ENCODE data around the gene ASTN2.

The ASTN2 gene

DNA sequence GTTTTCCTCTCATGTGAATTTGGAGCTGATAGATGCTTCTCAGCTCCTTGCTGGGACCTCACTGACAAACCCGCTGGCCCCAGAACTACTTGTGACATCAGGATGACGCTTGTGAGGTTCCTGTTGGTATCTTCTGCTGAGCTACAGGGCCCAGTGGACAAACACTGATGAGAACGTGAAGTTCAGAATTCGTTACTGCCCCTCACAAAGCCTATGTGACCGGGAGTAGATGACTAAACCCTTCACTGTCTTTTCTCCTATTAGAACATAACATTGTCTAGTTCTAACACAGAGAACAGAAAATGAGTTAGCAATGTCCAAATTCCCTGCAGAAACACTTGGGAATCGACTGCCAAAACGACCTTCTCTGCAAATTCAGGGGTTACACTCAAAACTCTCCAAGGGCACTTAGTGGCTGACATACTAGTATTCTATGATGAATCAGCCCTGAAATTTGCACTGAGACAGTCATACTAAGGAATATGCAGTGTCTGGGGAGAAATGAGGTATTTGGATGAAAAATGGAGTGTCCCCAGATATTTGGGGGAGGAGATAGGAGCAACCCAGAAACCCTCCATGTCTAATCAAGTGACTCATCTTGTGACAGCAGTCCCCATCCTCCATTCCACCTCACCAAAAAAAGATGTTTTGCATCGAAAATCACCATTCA lies 871.0 kb downstream of the ASTN2 start:
- no peak for DNase-seq

DNA sequence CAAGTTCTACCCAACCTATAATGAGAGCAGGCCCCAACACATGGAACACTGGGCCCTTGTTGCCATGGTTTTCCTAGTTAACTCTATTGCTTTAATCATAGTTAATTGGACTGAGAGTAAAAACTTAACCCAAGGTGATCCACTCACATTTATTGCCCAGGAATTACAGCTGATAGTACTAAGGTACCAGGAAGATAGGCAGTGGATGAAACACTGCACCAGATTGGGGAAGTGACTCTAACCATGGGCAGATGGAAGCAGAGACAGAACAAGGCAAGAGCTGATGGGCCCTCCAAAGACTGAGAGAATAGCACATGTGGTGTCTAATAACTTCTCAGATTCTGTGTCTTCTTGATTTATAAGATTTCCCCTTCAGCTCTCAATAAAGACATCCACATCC lies 873.5 kb downstream of the ASTN2 start:
- DNase-seq: no peak

DNA sequence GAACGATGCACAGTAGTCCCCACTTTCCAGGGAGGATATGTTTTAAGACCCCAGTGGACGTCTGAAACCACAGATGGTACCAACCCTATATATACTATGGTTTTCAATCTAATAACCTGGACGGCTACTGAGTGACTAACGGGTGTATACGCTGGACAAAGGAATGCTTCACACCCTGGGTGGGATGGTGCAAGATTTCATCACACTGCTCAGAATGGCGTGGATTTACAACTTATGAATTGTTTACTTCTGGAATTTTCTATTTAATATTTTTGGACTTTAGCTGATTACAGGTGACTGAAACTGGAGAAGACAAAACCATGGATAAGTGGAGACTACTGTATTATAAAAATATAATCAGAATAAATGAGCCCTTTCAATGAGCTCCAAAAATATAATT lies 875.3 kb downstream of the ASTN2 start:
- DNase-seq: no peak

DNA sequence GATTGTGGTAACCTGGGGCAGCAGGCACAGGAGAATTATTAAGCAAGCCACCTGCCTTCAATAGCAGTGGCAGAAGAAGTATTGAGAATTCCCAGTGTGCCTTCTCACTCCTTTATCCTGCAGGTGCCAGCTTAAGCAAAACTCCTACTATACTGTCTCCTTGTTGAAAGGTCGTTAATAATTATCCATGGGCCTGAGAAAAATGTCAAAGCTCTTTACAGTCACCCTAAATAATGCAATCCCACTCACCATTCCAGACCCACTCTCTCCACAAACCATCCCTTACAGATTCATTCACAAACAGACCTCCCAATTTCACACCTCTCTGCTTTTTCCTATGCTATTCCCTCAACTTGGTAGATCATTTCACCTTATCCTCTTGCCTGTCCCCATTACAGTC lies 889.2 kb downstream of the ASTN2 start:
- DNase-seq: no peak

DNA sequence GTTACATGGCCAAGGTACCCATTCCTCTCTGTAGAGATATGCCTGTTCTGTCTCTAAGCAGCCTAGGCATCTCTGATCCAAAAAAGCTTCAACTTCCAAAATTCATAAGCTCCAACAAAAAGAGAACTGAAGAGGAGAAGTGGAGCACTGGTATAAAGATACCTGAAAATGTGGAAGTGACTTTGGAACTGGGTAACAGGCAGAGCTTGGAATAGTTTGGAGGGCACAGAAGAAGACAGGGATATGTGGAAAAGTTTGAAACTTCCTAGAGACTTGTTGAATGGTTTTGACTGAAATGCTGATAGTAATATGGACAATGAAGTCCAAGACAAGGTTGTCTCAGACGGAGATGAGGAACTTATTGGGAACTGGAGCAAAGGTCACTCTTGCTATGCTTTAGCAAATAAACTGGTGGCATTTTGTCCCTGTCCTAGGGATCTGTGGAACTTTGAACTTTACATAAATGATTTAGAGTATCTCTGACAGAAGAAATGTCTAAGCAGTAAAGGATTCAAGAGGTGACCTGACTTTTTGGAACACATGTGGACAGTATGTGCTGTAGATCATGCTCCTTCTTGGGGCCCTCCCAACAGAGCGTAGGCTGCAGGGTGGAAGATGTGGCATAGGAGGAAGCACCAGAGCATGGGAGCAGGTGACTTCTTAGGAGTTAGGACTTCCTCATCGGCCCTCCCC lies 889.9 kb downstream of the ASTN2 start:
- no peak for DNase-seq

DNA sequence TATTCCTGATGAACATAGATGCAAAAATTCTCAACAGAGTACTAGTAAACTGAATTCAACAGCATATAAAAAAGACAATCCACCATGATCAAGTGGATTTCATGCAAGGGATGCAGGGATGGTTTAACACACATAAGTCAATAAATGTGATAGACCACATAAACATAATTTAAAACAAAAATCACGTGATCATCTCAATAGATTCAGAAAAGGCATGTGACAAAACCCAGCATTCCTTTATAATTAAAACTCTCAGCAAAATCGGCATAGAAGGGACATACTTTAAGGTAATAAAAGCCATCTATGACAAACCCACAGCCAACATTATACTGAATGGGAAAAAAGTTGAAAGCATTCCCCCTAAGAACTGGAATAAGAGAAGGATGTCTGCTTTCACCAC lies 894.6 kb downstream of the ASTN2 start:
- DNase-seq: no peak

DNA sequence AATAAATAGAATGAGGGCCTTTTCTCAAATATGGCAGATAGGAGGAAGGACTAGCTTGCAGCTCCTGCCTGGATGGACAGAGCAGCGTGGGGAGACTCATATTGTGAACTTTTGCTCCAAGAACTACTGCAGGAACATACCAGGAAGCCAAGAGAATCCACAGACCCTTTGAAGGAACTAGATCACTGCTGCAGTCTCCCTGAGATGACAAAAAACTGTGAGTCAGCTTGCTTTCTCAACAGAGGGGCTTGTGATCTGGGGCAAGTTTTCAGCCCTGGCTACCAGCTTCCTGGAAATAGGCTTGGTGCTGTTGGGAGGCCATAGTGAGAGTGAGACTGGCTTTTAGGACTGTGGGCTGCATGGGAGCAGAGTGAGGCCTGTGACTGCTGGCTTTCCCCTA lies 898.4 kb downstream of the ASTN2 start:
- no peak for DNase-seq

DNA sequence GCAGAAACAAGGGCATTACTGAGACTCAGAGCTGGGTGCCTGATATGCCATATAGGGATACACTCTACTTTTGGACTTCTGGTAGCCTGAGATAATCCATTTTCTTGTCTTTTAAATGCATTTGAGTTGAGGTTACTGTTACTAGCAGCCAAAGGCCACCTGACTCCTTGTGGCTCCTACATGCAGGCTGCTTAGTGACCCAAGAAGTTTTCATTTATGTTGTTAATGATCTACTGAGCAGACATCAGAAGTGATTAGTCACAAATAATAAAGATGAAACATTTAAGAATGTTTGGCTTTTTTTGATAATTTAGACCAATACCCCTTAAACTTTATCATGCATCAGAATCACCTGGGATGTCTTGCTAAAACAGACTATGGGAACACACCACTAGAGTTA lies 899.3 kb downstream of the ASTN2 start:
- no peak for DNase-seq

DNA sequence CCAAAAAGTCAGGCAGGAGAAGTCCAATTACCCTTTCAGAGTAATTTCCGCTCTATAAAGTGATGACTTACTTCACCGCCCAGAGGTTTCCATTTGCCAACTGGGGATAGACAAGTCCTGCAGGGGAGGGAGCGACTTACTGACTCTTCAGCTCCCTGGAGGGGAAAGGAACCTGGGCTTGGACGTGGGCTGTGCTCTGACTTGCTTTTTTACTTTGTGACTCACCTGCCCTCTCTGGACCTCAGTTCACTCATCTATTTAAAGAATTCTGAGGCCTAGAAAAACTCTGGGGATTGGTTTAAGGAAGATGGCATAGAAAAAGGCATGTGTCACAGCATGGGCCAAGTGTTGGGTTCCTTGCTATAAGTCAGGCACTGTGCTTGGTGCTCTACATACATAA lies 908.2 kb downstream of the ASTN2 start:
- no peak for DNase-seq

DNA sequence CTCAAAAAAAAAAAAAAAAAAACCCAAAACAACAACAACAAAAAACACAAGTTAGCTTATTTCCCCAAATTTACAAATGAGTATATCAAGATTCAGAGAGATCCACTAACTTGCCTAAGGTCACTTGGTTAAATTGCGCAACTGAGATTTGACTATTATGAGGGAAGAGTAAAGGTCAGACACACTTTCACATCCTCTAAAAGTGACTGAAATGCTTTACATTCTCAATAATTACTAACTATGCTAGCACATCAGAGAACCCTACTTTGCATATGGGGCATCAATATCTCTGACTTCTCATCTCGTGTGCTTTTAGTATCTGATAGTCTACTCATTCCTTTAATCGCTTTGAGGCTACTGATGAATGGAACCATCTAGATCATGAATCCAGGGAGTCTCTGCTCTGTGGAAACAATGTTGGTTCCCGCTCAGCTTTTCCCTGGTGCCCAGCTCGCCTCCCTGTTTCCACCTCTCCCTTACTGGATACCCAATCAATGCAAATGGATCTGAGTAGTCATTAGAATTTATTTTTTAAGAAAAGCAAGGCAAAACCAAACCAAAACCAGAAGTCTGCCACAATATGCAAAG lies 909.9 kb downstream of the ASTN2 start:
- no peak for DNase-seq

DNA sequence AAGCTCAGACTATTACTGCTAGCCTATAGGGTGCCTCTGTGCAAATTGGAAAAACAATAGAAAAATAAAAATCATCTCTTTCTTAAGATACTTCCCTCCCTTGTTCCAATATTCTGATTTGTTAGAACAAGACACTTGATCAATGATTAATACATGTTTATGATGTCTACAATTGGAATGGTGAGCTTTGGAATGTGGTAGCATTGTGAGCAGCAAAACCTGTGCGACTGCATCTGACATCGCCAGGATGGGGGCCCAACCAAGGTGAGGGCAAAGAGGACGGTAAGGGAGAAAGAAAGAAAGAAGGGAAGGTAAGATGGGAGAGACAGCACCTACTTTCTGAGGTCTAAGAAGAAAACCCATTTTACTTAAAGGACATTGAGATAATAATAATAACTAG lies 910.8 kb downstream of the ASTN2 start:
- DNase-seq: no peak

DNA sequence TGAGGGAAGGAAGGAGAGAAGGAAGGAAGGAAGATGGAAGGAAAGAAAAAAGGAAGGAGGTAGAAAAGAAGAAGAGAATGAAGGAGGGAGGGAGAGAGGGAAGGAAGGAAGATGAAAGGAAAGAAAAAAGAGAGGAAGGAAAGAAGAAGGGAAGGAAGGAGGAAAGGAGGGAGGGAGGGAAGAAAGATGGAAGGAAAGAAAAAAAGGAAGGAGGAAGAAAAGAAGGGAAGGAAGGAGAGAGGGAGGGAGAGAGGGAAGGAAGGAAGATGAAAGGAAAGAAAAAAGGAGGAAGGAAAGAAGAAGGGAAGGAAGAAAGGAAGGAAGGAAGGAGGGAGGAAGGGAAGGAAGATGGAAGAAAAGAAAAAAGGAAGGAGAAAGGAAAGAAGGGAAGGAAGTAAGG lies 912.1 kb downstream of the ASTN2 start:
- DNase-seq: no peak

DNA sequence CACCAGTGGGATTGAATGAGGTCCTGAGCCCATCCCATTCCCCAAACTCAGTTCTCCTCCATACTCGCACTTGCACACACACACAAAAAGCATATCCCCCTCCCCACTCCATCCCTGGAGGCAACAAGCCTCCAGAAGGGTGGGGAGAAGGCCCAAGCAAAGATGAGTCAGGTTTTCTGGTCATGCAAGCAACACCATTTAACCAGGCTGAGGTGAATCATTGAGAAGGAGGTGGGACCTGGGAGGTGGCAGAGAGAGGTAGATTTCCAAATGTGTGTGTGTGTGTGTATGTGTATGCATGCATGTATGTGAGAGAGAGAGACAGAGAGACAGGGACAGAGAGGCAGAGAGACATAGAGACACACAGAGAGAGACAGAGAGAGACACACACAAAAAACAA lies 913.0 kb downstream of the ASTN2 start:
- no peak for DNase-seq

DNA sequence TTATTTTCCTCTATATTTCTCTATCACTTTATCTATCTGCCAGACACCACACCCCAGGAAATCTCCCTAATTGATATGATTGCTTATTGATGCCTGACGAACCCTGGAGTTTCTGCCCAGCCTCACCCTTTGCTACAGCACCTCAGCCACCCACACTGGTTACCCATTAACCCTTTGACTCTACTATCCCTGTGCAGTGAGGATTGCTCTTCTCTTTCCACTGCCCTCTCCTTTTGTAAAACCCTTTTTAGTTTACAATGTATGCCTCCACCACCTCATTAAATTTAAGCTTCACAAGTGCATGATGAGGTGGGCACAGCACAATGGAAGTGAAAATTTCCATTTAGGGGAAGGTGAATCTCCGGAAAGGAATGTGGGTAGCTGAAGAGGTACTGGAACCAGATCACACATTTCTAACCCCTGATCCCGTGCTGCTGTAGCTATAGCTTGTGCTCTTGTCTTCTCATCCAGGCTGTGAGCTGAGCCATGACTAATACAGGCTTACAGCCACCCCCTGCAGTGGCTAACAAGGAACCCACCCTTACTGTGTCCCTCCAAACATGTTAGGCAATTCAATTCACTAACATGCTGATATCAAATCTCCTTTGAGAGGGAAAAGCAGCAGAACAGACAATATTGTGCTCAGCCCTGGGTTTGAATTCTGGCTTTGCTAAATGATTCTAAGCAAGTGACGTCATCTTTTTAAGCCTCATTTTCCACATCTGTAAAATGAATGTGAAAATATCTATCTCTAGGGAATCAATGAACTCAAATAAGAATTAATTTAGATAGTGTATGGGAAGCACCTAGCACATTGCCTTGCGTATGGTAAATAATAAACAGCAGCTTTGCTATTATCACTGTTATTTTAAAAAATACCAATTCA lies 914.6 kb downstream of the ASTN2 start:
- DNase-seq: no peak

DNA sequence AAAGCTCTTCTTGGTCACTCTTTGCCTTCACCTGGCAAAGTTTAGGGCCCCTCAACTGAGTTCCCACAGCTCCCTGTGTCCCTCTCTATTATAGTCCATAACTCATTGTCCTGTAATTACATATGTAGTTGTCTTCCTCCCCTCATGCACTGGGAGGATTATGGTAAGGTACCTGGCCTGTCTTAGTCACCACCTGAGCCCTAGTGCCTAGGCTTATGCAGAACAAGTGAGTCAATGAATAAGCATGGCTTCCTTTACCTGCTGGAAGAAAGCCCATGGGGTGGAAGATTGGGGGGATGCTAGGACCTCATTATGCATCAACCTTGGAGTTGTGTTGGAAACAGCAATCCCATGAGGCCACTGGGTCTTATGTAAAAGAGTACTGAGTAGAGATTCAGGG lies 915.4 kb downstream of the ASTN2 start:
- DNase-seq: no peak

DNA sequence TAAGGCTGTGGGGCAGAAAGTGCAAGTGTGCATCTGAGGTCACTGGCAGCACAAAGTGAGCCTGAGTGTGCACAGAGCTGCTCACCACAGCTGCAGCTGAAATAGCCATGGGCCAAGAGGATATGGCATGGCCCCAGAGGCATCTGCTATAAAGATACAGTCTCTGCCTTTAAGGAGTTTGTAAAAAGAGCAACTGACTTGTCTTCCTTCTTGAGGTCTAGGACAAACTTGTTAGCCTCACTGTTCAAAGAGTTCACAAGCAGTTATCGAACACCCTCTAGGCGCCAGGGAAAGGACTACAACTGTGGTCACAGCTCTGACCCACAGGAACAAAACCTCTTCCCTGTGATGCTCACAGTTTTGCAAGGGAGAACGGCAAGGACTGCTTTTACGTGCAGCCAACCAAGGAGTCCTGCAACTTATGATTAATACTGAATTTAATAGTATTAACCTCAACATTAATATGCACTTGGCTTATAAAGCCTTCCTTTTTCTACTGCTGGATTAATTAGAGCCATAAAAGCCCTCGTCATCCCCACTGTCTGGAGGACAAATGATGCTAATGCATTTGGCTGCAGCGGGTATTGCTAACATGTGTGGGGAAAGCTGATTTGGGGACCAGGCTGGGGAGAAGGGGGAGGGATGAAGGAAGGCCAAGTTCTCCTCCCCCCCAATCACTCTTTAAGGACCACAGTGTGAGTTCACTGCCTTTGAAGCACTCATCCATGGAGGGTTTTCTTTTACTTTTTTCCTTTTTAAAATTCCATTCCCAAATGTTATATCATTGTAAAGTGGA lies 917.6 kb downstream of the ASTN2 start:
- DNase-seq: no peak

DNA sequence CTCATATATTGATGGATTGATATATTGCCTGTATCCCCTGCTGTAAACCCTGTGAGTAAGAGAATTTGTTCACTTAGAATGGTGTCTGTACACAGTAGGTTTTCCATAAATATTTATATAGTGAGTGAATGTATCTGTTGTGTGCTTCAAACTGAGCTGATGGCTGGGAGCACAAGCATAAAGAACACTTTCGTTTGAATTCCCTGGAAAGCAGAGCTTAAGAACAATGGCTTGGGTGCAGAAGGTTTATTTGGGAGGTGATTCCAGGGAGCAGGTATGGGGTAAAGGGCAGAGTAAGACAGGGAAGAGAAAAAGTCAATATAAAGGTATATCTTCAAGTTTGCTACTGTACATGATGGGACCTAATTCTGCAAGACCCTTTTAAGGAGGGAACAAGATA lies 918.7 kb downstream of the ASTN2 start:
- no peak for DNase-seq

DNA sequence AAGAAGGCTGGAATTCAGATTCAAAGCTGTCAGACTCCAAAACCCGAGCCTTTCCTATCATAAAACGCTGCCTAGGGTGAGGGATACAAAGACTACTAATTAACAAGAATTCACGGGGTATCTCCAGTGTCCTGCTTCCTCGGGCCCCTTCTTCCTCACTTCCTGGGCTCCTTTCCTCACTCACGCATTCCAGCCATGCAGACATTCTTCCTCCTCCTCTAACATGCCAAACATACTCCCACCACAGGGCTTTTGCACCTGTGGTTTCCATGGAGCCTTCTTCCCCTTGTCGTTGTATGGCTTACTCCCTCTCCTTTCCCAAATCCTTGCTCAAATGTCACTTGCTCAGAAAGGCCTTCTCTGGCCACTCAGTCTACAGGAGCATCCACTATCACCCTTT lies 919.1 kb downstream of the ASTN2 start:
- DNase-seq: no peak

DNA sequence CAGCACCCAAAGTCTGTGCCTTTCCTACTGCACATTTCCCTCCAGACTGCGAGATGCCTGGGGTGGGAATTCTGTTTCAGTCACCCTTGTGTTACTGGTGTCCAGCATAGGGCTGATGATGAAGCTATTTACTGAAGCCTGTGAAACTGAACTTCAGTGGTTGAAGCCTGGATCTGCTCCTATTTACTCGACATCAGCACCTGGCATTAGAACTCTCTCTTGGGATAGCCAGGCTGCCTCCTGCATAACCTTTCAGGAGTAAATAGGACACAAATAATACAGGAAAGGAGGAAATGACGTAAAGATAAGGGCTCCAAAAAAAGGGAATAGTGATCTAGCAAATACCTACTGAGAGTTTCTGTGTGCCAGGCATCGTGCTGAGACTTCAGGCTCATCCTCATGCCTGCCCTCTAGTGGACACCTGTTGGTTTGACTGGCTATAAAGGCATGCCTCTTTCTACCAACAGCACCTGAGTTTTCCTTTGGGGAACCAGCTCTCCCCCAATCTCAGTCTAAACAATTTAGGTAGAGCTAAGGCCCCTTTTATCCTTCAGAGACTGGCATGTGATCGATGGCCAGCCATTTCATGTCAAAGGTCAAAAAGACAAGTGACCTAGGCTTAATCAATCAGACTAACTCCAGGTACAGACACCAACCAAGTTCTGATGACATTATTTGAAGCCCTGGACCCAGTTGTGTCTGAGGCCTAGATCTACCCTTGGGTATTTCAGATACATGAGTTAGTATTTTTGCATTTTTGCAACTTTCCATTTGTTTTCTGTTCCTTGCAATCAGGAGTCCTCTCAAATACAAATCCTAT lies 919.8 kb downstream of the ASTN2 start:
- peak; percentile 54 for DNase-seq

DNA sequence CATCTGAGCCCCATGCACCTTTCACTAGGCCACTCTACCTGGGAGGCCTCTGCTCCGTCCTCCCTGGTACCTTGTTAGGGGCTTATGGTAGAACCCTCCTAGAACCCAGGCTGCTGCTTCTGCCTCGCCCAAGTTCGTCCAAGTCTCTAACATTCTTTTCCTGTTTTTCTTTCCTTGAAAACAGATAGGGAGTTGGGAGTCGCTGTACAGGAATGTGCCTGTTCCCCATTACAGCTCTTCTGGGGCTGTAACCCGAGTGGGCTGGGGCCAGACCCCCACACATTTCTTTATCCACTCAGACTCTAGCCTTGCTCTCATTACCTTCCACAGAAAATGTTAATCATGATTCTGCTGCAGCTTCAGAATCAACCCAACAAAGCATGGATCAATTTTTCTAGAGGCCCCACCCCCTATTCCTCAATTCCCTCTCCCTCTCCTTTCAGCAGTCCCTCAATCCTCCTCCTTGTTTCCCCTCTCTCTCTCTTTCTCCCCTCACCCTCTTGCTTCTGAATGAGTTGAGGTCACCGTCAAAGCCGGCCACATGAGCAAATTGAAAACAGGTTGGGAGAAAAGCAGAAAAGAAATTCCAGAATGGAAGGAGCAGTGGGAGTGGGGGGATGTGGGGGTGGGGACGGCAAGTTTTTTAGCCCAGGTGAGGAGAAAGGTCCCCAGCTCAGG lies 921.5 kb downstream of the ASTN2 start:
- DNase-seq: no peak

DNA sequence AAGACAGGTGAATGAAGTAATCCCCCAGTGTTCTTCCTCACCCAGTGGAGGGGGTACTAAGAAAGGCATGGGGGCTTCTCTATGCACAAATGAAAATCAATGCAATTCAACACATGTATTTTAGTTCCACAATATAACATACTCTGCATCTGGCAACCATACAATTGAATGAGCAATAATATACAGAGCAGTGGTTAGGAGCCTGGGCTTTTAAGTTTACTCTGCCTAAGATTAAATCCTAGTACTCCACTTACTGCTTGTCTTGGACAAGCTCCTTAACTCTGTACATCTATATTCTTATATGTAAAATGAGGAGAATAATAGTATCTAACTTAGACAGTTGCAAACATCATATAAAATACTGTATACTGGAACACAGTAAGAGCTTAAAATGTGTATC lies 923.2 kb downstream of the ASTN2 start:
- no peak for DNase-seq
